ENCODE data around the gene RFX5. TPM values are rescaled to one million over a fixed set of nuclear protein-coding genes. Genes with fewer than 3 reads are reported as not detected.
"Not testable (repeated sequence)": the region's sequence is repeated elsewhere in the genome, so short reads cannot be mapped to it uniquely, and the experiment has no call there.

The RFX5 gene
- polyA plus RNA-seq (2013, experiment 1 of 2; ENCODE audit: insufficient read length): 16.2 TPM
- 16.1 TPM for polyA plus RNA-seq (2013, experiment 2 of 2; ENCODE audit: insufficient read length)

DNA sequence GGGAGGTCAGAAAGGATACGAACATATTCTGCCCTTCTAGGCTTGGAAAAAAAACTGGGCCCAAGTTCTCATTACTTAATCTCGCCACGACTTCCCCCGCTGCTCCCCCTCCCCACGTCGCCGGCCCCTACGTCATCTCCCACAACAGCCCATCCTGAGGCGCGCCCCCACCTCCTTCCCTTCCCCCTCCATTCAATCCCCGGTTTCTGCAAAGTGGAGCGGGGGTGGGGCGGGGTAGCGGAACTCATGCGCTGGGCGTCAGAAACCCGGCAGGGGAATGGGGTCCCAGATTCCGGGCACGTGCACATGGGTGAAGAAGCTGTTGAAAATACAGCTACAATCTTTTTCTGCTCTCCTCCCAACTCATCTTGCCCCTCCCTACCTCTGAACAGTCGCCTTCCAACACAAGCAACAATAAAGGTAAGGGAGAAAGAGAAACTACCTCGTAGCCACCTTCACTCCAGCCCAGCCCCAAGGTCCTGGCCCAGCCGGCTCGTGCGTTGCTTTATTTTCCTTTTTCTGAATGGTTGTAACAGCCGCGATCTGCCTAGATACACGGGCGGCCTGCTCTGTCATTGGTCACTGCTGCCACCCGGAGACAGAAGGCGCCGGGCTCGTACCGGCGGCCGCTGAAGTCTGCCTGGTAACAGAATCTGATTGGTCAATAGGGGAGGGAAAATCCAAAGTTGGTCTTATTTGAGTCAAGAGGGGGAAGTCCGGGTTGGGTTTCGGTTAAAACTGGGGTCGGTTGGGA, at the start of gene RFX5:
RFX5 (minus strand) TSS at position 484 of the 754 bp plus-strand sequence. CDS start 932 bp downstream, outside the sequence.
- DNase-seq: peak; percentile 97

DNA sequence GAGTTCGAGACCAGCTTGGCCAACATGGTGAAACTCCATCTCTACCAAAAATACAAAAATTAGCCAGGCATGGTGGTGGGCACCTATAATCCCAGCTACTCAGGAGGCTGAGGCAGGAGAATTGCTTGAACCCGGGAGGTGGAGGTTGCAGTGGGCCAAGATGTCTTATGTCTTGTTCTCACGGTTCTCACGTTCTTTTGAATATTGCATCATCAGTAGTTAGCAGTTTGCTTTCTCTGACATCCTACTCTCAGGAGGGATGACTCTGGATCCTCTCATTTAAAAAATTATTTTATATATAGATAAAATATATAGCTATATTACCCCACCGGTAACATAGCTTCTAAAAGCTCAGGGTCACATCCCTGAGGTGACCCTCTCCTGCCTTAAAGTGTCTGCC, 49.2 kb upstream of the RFX5 start:
- not testable (repeated sequence) for DNase-seq

DNA sequence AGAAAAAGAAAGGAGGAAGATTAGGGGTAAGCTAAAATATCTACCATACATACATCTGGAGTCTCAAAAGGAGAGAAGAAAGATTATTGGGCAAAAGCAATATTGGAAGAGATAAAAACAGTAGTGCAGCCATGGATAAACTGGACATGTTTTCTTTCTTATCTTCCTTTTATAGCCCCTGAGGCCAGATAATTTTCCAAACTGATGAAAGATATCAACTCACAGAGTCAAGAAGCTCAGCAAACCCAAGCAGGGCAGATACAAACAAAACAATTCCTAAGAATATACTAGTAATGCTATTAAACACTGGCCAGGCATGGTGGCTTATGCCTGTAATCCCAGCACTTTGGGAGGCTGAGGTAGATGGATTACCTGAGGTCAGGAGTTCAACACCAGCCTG, 46.5 kb upstream of the RFX5 start:
- DNase-seq: no peak

DNA sequence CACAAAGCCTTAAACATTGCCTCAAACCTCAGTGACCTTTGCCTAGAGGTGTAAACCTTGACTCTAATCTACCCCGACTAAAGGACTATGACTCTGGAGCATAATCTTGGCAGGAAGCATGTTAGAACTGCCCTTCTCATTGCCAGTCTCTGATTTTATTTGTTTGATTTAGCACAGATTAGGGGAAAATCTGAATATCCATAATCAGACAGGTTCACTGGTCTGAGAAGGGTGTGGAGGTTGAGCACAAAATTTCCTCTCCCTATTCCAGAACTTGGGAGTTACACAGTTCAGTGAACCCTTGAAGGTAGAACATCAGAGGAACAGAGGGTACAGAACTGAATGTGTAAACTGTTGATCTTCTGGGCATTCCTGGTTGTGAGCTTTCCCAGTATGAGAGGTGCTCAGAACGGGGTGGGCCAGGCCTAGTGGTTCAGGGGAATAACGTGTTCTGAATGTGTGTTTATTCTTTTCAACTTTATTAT, 44.1 kb upstream of the RFX5 start:
- no peak for DNase-seq

DNA sequence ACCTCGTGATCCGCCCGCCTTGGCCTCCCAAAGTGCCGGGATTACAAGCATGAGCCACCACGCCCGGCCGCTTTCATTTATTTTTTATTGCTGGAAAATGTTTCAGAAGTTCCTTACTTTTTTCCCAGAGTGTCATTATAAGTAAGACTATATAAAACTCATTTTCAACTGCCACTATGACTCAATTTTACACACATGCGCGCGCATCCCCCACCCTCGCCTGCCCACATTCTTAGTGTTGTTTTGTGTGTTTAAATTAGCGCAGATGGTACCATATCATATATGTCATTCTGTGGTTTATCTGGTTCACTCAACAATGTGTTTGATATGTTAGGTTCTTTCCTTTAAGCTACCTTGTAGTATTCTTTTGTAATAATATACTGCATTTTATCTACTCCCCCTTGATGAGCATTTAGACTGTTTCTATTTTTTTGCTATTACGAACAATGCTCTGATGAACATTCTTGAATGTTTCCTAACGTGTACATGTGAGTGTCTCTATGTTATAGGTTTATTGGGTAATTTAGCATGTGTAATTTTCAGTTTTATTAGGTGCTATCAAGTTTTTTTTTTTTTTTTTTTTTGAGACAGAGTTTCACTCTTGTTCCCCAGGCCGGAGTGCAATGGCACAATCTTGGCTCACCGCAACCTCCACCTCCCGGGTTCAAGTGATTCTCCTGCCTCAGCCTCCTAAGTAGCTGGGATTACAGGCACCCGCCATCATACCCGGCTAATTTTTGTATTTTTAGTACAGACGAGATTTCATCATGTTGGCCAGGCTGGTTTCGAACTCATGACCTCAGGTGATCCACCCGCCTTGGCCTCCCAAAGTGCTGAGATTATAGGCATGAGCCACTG, 43.4 kb upstream of the RFX5 start:
- DNase-seq: not testable (repeated sequence)

DNA sequence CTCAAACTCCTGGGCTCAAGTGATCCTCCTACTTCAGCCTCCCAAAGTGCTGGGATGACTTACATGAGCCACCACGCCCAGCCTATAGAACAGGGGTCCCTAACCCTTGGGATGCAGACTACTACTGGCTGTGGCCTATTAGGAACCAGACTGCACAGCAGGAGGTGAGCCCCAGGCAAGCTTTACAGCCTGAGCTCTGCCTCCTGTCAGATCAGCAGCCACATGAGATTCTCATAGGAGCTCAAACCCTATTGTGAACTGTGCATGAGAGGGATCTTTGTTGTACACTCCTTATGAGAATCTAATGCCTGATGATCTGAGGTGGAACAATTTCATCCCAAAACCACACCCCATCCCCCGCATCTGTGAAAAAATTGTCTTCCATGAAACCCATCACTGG, 39.0 kb upstream of the RFX5 start:
- DNase-seq: no peak

DNA sequence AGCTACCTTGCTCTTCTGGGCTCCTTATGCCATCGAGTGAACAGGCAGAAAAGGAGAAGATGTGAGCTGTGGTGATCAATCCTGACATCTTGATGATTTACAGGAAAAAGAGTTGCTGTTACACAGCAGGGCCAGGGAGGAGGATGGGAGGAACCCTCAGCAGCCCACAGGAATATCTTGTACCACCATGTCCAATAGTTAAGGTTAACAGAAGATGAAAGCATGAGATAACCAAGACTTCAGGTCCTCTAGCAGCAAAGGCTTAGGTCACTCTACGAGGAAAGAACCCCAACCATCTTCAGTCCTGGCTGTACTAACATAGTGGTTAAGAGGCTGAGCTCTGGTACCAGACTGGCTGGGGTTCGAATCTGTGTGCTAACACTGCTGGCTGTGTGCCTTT, 37.5 kb upstream of the RFX5 start:
- no peak for DNase-seq

DNA sequence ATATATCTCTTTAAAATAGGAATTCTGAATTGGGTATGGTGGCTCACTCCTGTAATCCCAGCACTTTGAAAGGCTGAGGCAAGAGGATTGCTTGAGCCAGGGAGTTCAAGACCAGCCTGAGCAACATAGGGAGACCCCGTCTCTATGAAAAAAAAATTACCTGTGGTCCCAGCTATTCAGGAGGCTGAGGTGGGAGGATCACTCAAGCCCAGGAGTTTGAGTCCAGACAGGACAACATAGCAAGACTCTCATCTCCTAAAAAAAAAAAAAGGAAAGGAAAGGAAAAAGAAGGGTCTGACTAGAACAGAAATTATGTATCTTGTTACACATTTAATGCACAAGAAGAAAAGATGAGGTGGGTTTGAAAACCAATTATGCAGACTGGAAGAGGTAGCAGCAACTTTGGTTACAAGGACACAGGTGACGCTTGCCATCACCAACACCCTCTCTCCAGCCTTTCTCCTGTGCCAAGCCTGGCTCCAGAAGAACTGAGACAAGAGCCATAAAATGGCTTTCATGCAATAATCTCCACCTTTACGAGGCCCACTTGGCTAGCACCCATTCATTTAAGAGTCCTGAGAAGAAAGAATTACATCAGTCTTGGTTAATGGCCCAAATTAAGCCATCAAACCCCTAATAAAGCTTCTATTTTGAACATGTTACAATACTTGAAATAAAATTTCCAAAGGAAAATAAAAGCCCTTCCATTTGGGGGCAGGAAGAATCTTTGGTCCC, 30.3 kb upstream of the RFX5 start:
- no peak for DNase-seq

DNA sequence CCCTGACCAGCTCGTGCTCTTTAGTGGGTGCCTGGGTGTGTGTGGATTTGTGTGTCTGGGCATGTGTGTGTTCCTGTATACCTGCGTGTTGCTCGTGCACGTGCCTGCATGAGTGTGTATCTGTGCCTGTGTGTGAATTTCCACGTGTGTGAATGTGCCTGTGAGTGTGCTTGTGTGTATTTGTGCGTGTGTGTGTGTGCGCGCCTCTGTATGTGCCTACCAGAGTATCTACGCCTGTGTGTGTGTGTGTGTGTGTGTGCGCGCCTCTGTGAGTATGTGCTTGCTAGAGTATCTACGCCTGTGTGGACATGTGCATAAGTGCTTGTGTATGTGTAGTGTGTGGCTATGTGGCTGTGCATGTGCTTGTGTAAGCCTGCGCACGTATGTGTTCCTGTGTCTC, 26.1 kb upstream of the RFX5 start:
- no peak for DNase-seq

DNA sequence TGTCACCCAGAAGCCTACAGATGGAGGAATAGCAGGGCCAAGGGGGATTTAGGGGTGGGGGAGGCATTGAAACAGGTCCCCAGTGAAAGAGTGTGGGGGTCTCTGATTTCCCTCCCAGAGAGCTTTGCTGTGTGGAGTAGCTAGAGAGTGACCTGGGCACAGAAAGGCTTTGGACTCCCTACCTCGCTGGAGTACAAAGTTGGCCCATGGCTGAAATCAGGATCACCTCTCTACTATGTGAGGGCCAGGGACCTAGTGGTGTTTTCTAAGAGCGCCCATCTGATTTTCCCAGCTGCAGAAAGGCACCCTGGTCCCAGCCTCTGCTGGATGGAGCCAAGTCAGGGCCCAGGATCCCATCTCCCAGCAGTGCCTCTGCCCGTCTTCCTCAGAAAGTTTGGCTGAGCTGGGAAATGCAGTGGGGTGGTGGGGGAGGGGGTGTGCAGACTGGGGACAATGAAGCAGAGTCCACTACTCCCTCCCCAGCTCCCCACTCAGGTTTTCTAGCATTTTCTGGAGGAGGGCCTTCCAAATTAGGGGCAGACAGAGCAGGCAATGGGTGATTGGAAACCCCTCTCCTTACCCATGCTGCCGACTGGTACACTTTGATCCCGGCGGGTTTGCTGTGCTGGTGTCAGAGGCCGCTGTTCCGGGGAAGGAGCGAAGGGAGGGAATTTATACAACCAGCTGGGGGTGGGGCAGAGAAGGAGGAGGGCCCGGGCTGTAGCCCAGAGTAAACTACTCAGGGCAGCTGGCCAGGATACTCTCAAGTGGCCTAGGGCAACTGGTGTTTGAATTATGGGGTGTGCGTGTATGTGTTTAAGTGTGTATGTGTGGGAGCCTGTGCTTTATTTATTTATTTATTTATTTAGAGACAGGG, 25.2 kb upstream of the RFX5 start, which contains the start of gene SELENBP1:
SELENBP1 (minus strand) TSS at position 648 of the 877 bp plus-strand sequence; CDS start at position 584, 64 bp downstream.
- peak; percentile 56 for DNase-seq

DNA sequence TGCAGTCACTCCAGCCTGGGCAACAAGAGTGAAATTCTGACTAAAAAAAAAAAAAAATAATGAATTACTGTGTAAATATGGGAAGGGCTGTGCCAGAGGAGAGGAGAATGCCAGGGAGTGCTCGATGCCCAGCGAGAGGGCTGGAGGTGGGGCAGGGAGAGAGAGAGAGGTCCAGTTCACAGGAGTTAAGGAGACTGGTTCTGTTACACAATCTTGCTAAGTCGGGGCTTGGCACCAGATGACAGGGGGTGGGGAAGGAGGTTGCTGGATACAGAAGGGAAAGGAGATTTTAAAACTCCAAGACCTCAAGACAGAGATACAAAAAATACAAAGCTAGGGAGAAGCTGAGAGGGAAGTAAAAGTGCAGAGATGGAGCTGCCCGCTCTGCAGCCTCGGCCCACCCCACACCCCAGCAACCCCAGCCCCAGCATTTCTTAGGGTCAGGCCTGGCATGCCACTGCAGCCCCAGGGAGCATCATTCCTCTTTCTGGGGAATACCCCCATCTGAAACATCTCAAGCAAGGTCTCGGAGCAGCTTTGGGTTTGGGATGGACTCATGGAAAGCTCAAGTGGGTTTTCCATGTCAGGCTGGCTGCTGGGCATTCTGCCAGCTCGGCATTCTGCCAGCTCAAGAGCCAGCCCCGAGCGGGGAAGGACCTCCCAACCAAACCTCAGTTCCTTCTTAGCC, 24.5 kb upstream of the RFX5 start:
- DNase-seq: peak; percentile 28

DNA sequence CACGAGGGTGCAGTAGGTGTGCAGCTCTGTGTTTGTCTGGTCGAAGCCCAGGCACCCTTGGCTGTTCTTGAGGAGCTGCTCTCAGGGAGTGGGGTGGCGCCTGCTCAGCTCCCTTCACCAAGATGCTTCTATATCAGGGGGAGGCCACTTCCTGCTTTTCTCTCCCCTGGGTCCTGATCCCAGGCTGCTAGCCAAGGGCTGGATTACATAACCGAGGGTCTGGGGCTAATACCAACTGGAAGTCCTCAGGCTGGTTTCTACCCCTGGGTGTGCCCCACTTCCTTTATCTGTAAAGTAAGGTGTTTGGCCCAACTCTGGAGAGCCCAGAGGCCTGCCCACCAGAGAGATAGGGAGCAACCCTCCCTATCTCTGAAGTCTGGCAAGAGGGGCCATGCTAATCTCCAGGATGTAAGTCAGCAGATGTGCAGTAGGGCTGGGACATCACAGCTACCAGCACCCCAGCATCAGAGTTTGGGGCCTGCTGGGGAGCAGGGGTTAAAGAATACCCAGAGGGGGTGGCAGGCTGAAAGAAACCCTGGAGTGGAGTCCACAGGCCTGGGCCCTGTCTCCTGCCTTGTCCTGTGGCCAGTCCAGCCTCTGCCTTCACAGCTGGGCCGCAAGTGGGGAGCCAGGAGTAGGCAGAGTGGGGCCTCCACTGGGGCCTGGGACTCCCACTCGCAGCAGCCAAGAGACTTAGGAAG, 23.3 kb upstream of the RFX5 start:
- no peak for DNase-seq

DNA sequence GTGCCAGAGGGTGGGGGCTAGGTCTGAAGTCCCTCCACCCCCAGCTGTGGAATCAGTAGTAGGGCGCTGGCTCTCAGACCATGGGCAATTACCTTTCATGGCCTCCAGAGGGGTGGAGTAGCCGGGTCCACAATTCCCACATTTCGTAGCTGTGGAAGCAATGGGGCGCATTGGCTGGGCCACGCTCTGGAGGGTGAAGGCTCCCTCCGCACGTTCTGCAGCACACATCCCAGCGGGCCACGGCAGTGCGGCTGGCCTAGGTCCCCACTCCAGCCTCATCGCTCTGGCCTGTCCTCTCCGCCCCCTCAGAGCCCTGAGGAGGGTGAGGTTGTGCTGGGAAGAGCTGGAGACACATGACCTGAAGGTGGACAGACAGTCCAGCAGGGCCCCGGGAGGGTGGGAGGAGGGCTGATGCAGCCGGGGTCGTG, 22.6 kb upstream of the RFX5 start:
- no peak for DNase-seq

DNA sequence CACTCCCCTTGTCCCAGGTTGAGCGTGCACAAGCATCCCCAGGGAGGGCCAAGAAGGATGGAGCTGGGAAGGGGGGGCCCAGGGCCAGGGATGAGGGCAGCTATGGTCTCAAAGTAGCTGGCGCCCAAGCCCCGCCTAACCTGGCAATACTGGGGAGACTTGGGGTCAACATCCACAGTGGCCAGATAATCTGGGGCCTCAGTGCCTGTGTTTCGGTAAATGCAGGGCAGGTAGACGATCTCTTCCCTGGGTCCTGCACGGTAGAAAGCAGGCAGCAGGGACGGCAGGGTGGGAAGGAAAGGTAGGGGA, 22.2 kb upstream of the RFX5 start:
- DNase-seq: no peak

DNA sequence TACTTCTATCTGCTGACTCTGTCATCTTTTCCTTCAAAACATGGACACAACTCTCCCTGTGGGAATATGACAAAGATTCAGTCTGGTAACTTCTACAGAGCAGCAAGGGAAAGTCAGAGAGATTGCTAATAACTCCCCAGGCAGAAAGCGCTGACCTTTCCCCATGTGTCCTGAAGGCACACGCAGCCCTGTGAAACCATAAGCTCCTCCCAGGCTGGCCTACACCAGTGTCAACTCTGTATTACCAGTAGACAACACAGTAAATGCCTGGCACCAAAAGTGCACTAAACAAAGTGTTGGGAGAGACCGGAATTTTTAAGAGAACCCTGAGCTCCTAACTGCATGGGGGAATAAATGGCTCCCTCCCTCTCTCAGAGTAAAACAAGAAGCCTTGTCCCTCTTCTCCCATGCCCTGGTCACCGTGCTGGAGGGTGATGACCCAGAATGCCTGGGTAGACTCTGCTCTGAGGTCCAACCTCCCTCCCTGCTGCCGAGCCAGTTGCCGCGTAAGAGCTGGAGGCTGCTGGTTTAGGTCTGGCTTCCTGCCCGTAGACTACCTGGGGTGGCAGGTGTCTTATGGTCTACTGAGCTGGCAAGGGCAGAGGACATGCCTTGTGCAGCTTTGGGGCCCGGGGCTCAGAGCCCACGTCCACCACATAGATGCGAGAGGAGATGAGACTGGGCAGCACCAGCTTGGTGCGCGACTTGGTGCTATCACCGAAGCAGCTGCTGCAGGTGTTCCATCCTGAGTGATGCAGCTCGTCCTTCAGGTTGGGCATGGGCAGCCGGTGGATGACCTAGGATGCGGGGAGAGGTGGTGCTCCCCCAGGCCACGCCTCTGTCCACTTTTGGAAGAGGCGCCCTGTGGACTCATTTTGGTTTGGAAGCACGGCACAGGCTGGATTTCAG, 21.6 kb upstream of the RFX5 start:
- DNase-seq: no peak

DNA sequence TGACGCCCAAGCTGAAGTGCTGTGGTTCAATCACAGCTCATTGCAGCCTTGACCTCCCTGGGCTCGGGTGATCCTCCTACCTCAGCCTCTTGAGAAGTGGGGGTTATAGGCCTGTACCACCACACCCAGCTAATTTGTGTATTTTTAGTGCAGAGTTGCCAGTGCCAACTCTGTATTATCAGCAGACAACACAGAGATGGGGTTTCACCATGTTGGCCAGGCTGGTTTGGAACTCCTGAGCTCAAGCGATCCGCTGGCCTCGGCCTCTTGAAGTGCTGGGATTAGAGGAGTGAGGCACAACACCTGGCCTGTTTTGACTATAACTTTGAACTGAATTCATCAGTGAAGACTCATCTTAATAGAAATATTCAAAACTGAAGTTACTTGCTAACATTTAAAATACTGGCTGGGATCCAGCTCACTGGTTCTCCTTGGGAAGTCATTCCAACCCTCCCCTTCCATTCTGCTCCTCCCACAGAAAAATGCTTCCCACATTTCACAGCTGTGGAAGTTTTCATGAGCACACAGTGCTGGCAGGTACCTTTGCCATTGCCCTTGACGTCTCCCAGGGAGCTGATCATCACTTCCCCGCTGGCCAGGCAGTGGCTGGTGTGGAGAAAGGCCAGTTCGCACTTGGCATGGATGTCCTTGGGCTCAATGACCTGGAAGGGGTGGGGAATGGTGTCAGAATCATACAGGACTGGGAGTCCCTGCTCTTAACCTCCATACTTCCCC, 20.8 kb upstream of the RFX5 start:
- DNase-seq: no peak

DNA sequence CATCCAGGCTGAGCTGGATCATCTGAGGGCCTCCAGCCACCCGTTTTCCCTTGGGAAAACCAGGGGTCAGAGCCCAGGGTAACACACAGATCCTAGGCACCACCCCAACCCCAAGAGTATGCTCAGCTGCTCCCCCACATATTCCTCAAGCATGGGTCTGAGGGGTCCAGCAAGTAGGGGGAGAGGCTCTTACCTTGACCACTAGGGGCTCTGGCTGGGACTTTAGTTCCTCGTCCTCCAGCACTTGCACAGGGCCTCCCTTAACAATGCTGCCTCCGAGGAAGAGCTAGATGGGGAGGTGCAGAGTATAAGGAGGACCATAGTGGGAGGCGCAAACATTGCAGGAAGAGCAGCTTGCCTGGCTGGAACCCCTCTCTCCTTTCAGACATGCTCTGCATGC, 17.9 kb upstream of the RFX5 start:
- DNase-seq: no peak

DNA sequence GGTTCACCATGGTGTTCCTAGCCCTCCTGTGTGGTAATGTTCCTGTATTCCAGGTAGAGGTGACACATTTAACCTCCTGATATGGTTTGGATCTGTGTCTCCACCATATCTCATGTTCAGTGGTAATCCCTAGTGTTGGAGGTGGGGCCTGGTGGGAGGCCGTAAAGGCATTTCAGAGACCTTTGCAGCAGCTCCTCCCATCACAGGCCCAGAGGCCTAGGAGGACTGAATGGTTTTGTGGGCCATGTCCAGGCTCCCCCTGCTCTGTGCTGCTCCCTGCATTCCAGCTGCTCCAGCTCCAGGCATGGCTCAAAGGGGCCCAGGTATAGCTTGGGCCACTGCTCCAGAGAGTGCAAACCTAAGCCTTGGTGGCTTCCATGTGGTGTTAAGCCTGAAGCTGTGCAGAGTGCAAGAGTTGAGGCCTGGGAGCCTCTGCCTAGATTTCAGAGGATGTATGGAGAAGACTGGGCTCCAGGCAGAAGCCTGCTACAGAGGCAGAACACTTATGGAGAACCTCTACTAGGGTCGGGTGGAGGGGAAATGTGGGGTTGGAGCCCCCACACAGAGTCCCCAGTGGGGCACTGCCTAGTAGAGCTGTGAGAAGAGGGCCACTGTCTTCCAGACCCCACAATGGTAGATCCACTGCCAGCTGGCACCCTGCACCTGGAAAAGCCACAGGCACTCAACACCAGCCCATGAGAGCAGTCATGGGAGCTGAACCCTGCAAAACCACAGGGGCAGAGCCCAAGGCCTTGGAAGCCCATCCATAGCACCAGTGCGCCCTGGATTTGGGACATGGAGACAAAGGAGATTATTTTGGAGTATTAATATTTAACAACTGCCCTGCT, 15.5 kb upstream of the RFX5 start:
- no peak for DNase-seq
